Measurements from ENCODE around the gene SMAD6.

GRCh38 chr15:66785637-66786036 lies 83.6 kb downstream of the SMAD6 start:
- TF ChIP-seq POLR2A (IDR thresholded peaks at IDR 0.05): no peak
- TF ChIP-seq, protein P1, sequence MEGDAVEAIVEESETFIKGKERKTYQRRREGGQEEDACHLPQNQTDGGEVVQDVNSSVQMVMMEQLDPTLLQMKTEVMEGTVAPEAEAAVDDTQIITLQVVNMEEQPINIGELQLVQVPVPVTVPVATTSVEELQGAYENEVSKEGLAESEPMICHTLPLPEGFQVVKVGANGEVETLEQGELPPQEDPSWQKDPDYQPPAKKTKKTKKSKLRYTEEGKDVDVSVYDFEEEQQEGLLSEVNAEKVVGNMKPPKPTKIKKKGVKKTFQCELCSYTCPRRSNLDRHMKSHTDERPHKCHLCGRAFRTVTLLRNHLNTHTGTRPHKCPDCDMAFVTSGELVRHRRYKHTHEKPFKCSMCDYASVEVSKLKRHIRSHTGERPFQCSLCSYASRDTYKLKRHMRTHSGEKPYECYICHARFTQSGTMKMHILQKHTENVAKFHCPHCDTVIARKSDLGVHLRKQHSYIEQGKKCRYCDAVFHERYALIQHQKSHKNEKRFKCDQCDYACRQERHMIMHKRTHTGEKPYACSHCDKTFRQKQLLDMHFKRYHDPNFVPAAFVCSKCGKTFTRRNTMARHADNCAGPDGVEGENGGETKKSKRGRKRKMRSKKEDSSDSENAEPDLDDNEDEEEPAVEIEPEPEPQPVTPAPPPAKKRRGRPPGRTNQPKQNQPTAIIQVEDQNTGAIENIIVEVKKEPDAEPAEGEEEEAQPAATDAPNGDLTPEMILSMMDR (IDR thresholded peaks at IDR 0.05): no peak
- no peak for TF ChIP-seq EP300 (IDR thresholded peaks at IDR 0.05)
